GM13977 (cell line): Measurements from ENCODE around the gene F3.
A peak's percentile ranks its signal among the peaks of the same experiment; 100 is the strongest.

Source experiments
- DNase-seq: peaks from one replicate; pipeline ENCODE4 v3.0.0; 2012; ENCODE audit warnings: low spot score
- in situ Hi-C: fragments of 300-500 bp; cut with MboI; formaldehyde crosslinking; loops from one replicate; pipeline ENCODE4 v1.12.0; 2022; ENCODE audit warnings: low sequenced_read_pairs, low pct_unique_long_range_greater_than_20kb, mixed read lengths, inconsistent platforms; ENCODE audit not compliant: unreplicated experiment
- TF ChIP-seq, protein P1 (sequence below): IDR thresholded peaks from 2 replicates; pipeline ENCODE4 v1.5.1; 2012; ENCODE audit warnings: mild to moderate bottlenecking, control low read depth; ENCODE audit not compliant: insufficient read depth; ENCODE audit errors: extremely low read depth, missing control alignments

Gene F3

DNA sequence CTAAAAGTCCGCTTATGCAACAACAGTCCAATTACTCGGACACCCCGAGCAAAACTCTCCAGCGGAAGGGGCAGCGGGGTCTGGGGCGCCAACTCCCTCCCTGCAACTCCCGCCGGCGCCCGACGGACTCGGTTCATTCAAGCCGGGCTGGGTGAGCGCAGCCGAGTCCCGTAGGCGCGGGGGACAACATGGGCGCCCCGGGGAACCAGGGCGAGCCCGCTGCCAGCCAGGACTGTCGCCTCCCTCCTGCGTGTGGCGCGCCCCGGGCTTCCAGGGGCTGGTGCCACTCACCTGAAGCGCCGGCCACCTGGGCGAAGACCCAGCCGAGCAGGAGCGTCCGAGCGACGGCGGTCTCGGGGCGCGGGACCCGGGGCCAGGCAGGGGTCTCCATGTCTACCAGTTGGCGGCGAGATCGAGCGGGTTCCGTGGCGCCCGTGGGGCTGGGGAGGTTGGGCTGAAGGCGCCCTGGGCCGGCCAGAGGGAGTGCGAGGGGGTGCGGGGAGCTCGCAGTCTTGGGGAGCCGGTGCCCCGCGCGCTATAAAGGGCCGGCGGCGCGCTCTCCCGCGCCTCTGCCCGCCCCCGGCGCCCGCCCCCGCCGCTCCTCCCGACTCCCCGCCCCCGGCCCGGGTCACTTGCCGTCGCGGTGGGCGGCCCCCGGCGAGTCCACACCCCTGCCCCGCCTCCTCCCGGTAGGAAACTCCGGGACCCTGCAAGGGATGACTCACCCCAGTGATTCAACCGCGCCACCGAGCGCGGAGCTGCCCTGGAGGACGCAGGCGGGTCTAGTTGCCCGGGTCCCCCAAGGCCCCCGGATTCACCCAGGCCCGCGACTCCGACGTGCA is at the start of gene F3:
F3 (minus strand) TSS at position 514 of the 842 bp plus-strand sequence; CDS start at position 391, 123 bp downstream.
- TF ChIP-seq, protein P1, sequence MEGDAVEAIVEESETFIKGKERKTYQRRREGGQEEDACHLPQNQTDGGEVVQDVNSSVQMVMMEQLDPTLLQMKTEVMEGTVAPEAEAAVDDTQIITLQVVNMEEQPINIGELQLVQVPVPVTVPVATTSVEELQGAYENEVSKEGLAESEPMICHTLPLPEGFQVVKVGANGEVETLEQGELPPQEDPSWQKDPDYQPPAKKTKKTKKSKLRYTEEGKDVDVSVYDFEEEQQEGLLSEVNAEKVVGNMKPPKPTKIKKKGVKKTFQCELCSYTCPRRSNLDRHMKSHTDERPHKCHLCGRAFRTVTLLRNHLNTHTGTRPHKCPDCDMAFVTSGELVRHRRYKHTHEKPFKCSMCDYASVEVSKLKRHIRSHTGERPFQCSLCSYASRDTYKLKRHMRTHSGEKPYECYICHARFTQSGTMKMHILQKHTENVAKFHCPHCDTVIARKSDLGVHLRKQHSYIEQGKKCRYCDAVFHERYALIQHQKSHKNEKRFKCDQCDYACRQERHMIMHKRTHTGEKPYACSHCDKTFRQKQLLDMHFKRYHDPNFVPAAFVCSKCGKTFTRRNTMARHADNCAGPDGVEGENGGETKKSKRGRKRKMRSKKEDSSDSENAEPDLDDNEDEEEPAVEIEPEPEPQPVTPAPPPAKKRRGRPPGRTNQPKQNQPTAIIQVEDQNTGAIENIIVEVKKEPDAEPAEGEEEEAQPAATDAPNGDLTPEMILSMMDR = no peak
- DNase-seq = peak; percentile 76
- in situ Hi-C loops = no loop called here

DNA sequence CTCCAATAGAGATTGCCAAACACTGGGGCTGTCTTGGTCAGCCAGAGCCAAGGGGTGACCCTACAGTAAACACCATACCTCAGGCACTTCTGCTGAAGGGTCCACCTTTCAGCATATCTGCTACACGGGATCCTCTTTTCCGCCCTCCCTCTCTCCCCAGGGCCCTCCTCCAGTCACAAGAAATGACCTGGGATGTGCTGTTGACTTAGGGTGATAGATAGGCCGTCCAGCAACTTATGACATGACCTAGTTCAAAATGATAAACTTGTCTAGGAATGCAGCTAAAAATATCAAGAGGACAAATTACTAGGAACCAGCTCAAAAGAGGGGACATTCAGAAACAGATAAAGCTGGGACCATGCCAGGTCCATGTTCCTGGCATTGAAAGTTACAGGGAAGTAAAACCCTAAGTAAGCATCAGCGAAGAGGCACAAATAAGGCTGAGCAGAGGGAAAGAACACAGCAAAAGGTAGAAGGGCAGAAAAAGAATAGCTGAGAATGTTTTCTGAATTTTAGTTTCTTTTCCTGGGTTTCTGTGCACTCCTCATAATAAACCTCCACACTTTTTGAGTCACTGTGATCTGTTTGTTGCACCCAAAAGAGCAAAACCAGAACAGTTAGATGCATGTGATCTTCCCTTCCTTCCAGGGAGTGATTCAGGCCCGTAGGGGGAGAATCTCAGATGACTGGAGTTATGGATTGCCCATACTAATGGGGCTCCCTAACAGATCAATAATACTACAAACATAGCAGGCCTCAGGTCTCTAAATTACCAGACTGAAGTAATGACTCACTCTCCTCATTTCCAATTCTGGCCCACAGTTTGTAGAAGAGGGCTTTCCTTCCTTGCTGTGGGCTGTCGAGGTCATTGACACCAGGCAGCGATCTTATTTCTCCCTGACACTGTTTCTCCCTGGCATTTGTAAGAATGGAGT is 48.9 kb upstream of the F3 start:
- TF ChIP-seq, protein P1 = no peak
- no peak for DNase-seq
- in situ Hi-C loops = no loop called here

DNA sequence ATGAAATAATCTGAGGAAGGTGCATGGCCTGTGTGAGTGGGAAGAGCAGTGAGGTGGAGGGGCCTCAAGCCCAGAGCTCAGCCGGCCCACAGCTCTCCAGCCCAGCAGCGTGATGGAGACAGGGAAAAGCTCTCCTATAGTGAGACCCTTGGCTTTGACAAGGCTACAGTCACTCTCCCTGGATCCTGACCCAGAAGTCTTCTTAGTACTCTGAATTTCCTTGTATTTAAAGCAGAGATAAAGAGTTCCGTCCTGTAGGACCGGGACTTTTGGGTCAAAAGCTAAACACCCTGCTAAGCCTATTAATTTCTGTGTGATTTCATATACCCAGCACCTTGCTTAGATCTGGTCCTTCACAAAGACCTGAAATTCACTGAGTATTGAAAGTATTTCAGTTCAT is 48.2 kb upstream of the F3 start:
- in situ Hi-C loops = no loop called here
- no peak for DNase-seq
- TF ChIP-seq, protein P1 = no peak

DNA sequence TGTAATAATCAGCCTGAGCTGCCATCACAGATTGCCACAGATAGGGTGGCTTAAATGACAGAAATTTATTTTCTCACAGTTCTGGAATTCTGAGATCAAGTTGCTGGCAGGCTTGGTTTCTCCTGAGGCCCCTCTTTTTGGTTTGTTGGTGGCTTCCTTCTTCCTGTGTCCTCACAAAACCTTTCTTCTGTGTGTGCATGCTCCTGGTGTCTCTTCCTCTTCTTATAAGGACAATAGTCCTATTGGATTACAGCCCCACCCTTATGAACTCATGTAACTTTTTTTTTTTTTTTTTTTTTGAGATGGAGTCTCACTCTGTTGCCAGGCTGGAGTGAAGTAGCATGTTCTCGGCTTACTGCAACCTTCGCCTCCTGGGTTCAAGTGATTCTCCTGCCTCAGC is 41.0 kb upstream of the F3 start:
- TF ChIP-seq, protein P1 = no peak
- no peak for DNase-seq
- in situ Hi-C loops = no loop called here

DNA sequence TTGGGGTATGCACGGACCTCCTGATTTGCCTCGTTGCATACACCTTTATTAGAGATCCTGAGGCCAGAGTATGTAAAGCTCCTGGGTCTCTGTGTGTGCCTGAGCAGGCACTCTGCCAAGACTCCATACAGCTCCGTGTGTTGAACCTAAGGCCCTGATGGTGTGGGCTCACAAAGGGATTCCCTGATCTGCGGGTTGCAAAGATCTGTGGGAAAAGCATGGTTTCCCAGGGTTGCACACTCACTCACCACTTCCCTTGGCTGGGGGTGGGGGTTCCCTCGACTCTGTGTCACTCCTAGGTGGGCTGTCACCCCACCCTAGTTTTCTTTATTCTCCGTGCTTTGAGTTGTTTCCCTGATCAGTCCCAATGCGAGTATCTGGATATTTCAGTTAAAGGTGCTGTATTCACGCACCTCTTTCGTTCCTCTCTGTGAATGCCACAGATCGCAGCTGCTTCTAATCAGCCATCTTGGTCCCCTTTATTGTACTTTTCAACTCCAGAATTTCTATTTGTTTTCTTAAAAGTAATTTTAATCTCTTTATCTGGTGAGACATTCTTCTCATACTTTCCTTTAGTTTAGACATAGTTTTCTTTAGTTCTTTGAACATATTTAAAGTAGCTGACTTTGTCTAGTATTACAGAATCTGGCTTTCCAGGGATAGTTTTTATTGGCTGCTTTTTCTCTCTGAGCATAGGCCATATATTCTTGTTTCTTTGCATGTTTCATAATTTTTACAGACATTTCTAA is 39.0 kb upstream of the F3 start:
- DNase-seq = no peak
- TF ChIP-seq, protein P1 = no peak
- in situ Hi-C loops = no loop called here

DNA sequence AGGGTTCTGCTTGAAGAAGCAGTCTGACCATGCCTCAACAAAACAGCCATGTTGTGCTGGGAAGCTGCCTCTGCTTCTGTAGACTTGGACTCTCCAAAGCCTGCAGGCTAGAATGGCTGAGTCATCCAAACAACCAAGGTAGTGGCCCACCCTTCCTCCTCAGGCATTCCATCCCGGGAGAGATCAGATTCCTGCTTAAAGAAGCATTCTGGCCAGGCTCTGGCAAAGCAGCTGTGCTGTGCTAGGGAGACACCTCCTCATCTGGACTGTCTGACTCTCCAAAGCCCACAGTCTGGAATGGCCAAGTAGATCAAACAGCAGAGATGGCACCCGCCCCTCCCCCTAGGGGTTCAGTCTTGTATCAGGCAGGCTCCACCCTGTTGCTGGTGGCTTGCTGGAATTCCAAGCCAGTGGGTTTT is 38.3 kb upstream of the F3 start:
- DNase-seq = no peak
- TF ChIP-seq, protein P1 = no peak
- in situ Hi-C loops = no loop called here
